PC-3 (cell line): ENCODE data around the gene SAMD8. TPM values are rescaled to one million over a fixed set of nuclear protein-coding genes. Genes with fewer than 3 reads are reported as not detected.

Experiments used
- ATAC-seq: fragments of 200-7000 bp; cut with Tn5 transposase; 2 replicates; pipeline ENCODE4 v1.9.1; 2020; ENCODE audit warnings: mild to moderate bottlenecking, moderate library complexity
- BruUV-seq: library from RNA; stranded (reverse); fragments of 400-500 nt; replicated peaks from 2 replicates; lab custom pipeline; 2021; lab: Mats Ljungman, UMichigan
- CTCF ChIA-PET: fragments of 300-600 bp; sonication (Branson Sonifier 250); formaldehyde crosslinking; loops from one replicate; lab custom pipeline; 2022; ENCODE audit warnings: antibody characterized with exemption; lab: Charles Lee
- POLR2A ChIA-PET: fragments of 300-600 bp; sonication (Branson Sonifier 250); formaldehyde crosslinking; loops from one replicate; lab custom pipeline; 2022; ENCODE audit warnings: antibody characterized with exemption; ENCODE audit not compliant: unreplicated experiment; lab: Charles Lee
- DNase-seq: peaks from one replicate; pipeline ENCODE4 v3.0.0-alpha.2; 2015
- H2AFZ ChIP-seq: fragments of 300-600 bp; sonication (generic); 2 replicates; pipeline ENCODE4 v1.6.0; 2016; ENCODE audit warnings: antibody characterized with exemption, low read length
- H3F3A ChIP-seq: fragments of 300-600 bp; sonication (generic); one replicate; pipeline ENCODE4 v1.6.0; 2017; ENCODE audit warnings: antibody characterized with exemption, low read length, control low read depth, mild to moderate bottlenecking; ENCODE audit not compliant: unreplicated experiment
- H3K27ac ChIP-seq: fragments of 300-600 bp; sonication (generic); 2 replicates; pipeline ENCODE4 v1.5.1; 2016; ENCODE audit warnings: mild to moderate bottlenecking, low read length
- H3K27me3 ChIP-seq: fragments of 300-600 bp; sonication (generic); 2 replicates; pipeline ENCODE4 v1.6.1; 2016; ENCODE audit warnings: low read length, mixed read lengths
- H3K36me3 ChIP-seq: fragments of 300-600 bp; sonication (generic); 2 replicates; pipeline ENCODE4 v1.6.1; 2016; ENCODE audit warnings: low read depth, mixed run types, low read length, mixed read lengths
- H3K4me1 ChIP-seq: fragments of 300-600 bp; sonication (generic); 2 replicates; pipeline ENCODE4 v1.5.1; 2016; ENCODE audit warnings: low read length; ENCODE audit not compliant: insufficient read depth
- H3K4me2 ChIP-seq: fragments of 300-600 bp; sonication (generic); 2 replicates; pipeline ENCODE4 v1.6.0; 2016; ENCODE audit warnings: low read length
- H3K4me3 ChIP-seq: fragments of 300-600 bp; sonication (generic); 2 replicates; pipeline ENCODE4 v1.5.1; 2016; ENCODE audit warnings: mild to moderate bottlenecking, low read length, mixed read lengths
- H3K79me2 ChIP-seq: fragments of 300-600 bp; sonication (generic); 2 replicates; pipeline ENCODE4 v1.6.1; 2017; ENCODE audit warnings: low read length, mixed read lengths
- H3K9ac ChIP-seq: fragments of 300-600 bp; sonication (generic); 2 replicates; pipeline ENCODE4 v1.6.0; 2016; ENCODE audit warnings: mild to moderate bottlenecking, low read length
- H3K9me2 ChIP-seq: fragments of 300-600 bp; sonication (generic); replicated peaks from 2 replicates; pipeline ENCODE4 v1.6.1; 2016; ENCODE audit warnings: mixed run types, low read length, mixed read lengths
- H3K9me3 ChIP-seq: fragments of 300-600 bp; sonication (generic); 2 replicates; pipeline ENCODE4 v1.6.1; 2016; ENCODE audit warnings: low read length, mixed read lengths
- H4K20me1 ChIP-seq: fragments of 300-600 bp; sonication (generic); 2 replicates; pipeline ENCODE4 v1.6.1; 2016; ENCODE audit warnings: low read length, mixed read lengths
- EZH2 ChIP-seq: fragments of 300-600 bp; sonication (generic); IDR thresholded peaks from one replicate; pipeline ENCODE4 v1.6.1; 2017; ENCODE audit warnings: antibody characterized with exemption, mild to moderate bottlenecking, low read length; ENCODE audit not compliant: unreplicated experiment
- EZH2phosphoT487 ChIP-seq: fragments of 300-600 bp; sonication (generic); IDR thresholded peaks from 2 replicates; pipeline ENCODE4 v1.6.1; 2018; ENCODE audit warnings: mild to moderate bottlenecking, antibody characterized with exemption, low read length, borderline replicate concordance
- intact Hi-C: fragments of 100-400 bp; cut with micrococcal nuclease; formaldehyde crosslinking; loops from 2 replicates; pipeline ENCODE4 v1.9.0; 2023
- total RNA-seq: library from RNA; depleted of rRNA; stranded (reverse); fragments of >200 nt; gene quantifications from 2 replicates; pipeline ENCODE4 v1.2.3, GENCODE V29; 2014
- TF ChIP-seq, protein P1 (sequence below): fragments of 300-600 bp; sonication (generic); conservative IDR thresholded peaks from 2 replicates; pipeline ENCODE4 v1.5.1; 2017; ENCODE audit warnings: antibody characterized with exemption, low read depth, mild to moderate bottlenecking, low read length

SAMD8 gene
- total RNA-seq, 1 experiment from 2014 or later, result 47.4 TPM

DNA sequence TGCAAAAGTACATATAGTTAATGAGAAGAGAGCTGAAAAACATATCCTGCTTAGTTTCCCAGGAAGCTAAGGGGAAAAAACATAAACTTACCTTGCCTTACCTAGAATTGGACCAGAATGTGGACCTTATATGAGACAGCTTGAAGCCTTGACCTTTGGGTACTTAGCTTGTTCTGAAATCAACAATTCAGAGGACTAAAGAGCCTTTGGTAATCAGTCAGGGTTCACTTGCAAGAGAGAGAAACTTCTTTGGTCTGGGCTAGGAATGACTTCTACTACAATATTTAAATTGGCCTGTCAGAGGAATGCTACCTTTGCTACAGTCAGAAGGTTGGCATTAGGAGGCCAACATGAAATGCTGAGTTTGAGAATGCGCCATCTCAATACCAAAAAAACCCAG, 24.9 kb downstream of the SAMD8 start:
- Histone ChIP-seq H3K9me2 (no peaks in the 10 kb centered on the region), H3K9me3 (no peaks in the 10 kb centered on the region), H4K20me1 (peaks cover 13% of the 10 kb centered on the region; the same call in 1 of the 2 replicates), H3K79me2 (peaks cover 66% of the 10 kb centered on the region), H3K4me3 (no peak overlapping the region), H3K4me2 (peak overlapping the region; percentile 2), H3K9ac (no peak overlapping the region), H3K27ac (peak overlapping the region; percentile 14), H2AFZ (no peak overlapping the region), H3F3A (peaks cover 14% of the 10 kb centered on the region), H3K36me3 (no peaks in the 10 kb centered on the region), H3K4me1 (peaks cover 28% of the 10 kb centered on the region), H3K27me3 (no peaks in the 10 kb centered on the region)
- BruUV-seq, result no TSS peak
- ChIA-PET CTCF (interaction anchor here (1.0 kb wide), 1 partner anchor 94 kb away, joined by 3 read pairs; no protein-coding TSS in a partner anchor), POLR2A (interaction anchor here (0.5 to 0.6 kb wide), 2 partner anchors 8 to 12 kb away, joined by 3 to 11 read pairs; no protein-coding TSS in a partner anchor)
- DNase-seq, result peak; percentile 37
- TF ChIP-seq, protein P1, sequence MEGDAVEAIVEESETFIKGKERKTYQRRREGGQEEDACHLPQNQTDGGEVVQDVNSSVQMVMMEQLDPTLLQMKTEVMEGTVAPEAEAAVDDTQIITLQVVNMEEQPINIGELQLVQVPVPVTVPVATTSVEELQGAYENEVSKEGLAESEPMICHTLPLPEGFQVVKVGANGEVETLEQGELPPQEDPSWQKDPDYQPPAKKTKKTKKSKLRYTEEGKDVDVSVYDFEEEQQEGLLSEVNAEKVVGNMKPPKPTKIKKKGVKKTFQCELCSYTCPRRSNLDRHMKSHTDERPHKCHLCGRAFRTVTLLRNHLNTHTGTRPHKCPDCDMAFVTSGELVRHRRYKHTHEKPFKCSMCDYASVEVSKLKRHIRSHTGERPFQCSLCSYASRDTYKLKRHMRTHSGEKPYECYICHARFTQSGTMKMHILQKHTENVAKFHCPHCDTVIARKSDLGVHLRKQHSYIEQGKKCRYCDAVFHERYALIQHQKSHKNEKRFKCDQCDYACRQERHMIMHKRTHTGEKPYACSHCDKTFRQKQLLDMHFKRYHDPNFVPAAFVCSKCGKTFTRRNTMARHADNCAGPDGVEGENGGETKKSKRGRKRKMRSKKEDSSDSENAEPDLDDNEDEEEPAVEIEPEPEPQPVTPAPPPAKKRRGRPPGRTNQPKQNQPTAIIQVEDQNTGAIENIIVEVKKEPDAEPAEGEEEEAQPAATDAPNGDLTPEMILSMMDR, result no peak
- TF ChIP-seq EZH2phosphoT487 (no peak), EZH2 (no peak)
- peak; percentile 3; the same call in 1 of the 2 replicates for ATAC-seq
- intact Hi-C loops, result no loop called here

- ATAC-seq (peak; percentile 71), DNase-seq (peak; percentile 88)
- Histone ChIP-seq H3K27me3 (no peaks in the 10 kb centered on the region), H3K4me3 (no peak overlapping the region), H3K36me3 (no peaks in the 10 kb centered on the region), H3K4me1 (peaks cover 28% of the 10 kb centered on the region), H3K9me2 (no peaks in the 10 kb centered on the region), H3K4me2 (peak overlapping the region; percentile 1), H3K79me2 (peaks cover 60% of the 10 kb centered on the region), H3K27ac (peak overlapping the region; percentile 2), H3K9me3 (no peaks in the 10 kb centered on the region), H3F3A (peaks cover 14% of the 10 kb centered on the region), H4K20me1 (peaks cover 9% of the 10 kb centered on the region; the same call in 1 of the 2 replicates), H3K9ac (no peak overlapping the region), H2AFZ (no peak overlapping the region)
- BruUV-seq, result no TSS peak
- intact Hi-C loops, result no loop called here
- CTCF ChIA-PET, result no interaction called here
- TF ChIP-seq EZH2 (no peak), EZH2phosphoT487 (no peak)
- TF ChIP-seq, protein P1, result no peak
- POLR2A ChIA-PET, result interaction anchor here (0.6 kb wide), 1 partner anchor 29 kb away, joined by 3 read pairs; no protein-coding TSS in a partner anchor
These were observed 26.3 kb downstream of the SAMD8 start for GRCh38 chr10:75137533-75138438.
